ENCODE measurements around the gene SYT1. TPM values are rescaled to one million over a fixed set of nuclear protein-coding genes. Genes with fewer than 3 reads are reported as not detected.

The SYT1 gene
- total RNA-seq, 2 experiments from 2014 or later, result not detected

DNA sequence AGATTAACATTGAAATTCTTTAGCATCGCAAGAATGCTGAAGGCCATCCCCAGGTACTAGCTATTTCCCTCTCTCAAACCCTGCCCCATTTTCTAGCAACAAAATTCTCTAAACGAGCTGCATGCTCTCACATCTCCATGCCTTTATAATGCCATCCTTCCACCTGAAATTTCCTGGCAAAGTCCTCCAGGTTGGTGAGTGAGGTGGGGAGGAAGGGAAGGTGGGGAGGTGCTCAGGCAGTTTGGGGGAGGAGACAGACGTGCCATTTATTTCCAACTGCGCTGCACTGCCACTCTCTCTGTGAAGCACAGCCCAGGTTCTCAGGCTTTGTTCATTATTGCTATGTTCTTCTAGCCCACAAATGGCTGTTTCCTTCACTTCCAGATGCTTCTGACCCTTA, 617.7 kb downstream of the SYT1 start:
- no peak overlapping the region for H3K4me3 Mint-ChIP-seq
- no peak overlapping the region for H3K27ac Mint-ChIP-seq
- no peaks in the 10 kb centered on the region for H3K36me3 ChIP-seq (ENCODE audit: insufficient read depth, low read length)
- ATAC-seq (ENCODE audit: poor library complexity) (no peak), DNase-seq (no peak)
- H3K9me3 Mint-ChIP-seq, result peaks cover 4% of the 10 kb centered on the region
- ChIA-PET POLR2A (no interaction called here), CTCF (no interaction called here)
- H3K27me3 Mint-ChIP-seq, result no peaks in the 10 kb centered on the region
- no peaks in the 10 kb centered on the region for H3K4me1 ChIP-seq (ENCODE audit: insufficient read depth, low read length)
- no peak overlapping the region for H3K27ac ChIP-seq (ENCODE audit: low read depth in 1 of 2, low read length in 2 of 2)
- H3K9me3 ChIP-seq (ENCODE audit: control insufficient read depth in 1 of 2, insufficient read depth in 1 of 2, low read length in 2 of 2), result no peaks in the 10 kb centered on the region
- no peaks in the 10 kb centered on the region for H3K36me3 Mint-ChIP-seq (ENCODE audit: low read depth)
- intact Hi-C loops (cut with DNase I, micrococcal nuclease), result no loop called here
- no peaks in the 10 kb centered on the region for H3K27me3 ChIP-seq (ENCODE audit: control insufficient read depth in 1 of 2, insufficient read depth in 2 of 2, low read length in 2 of 2)
- no peak for TF ChIP-seq CTCF (IDR thresholded peaks at IDR 0.05)
- H3K4me3 ChIP-seq (ENCODE audit: low read length), result no peak overlapping the region
- H3K4me1 Mint-ChIP-seq (ENCODE audit: low read depth), result no peaks in the 10 kb centered on the region

- intact Hi-C loops (cut with DNase I, micrococcal nuclease), result no loop called here
- ATAC-seq (ENCODE audit: poor library complexity), result no peak
- no peak overlapping the region for H3K4me3 ChIP-seq (ENCODE audit: low read length)
- H3K4me3 Mint-ChIP-seq, result no peak overlapping the region
- no peak overlapping the region for H3K27ac ChIP-seq (ENCODE audit: low read depth in 1 of 2, low read length in 2 of 2)
- DNase-seq, result no peak
- H3K36me3 ChIP-seq (ENCODE audit: insufficient read depth, low read length), result no peaks in the 10 kb centered on the region
- peaks cover 4% of the 10 kb centered on the region for H3K9me3 Mint-ChIP-seq
- ChIA-PET CTCF (no interaction called here), POLR2A (no interaction called here)
- no peaks in the 10 kb centered on the region for H3K4me1 Mint-ChIP-seq (ENCODE audit: low read depth)
- TF ChIP-seq CTCF (IDR thresholded peaks at IDR 0.05), result no peak
- no peaks in the 10 kb centered on the region for H3K9me3 ChIP-seq (ENCODE audit: control insufficient read depth in 1 of 2, insufficient read depth in 1 of 2, low read length in 2 of 2)
- no peak overlapping the region for H3K27ac Mint-ChIP-seq
- no peaks in the 10 kb centered on the region for H3K4me1 ChIP-seq (ENCODE audit: insufficient read depth, low read length)
- H3K27me3 Mint-ChIP-seq, result no peaks in the 10 kb centered on the region
- H3K27me3 ChIP-seq (ENCODE audit: control insufficient read depth in 1 of 2, insufficient read depth in 2 of 2, low read length in 2 of 2), result no peaks in the 10 kb centered on the region
- H3K36me3 Mint-ChIP-seq (ENCODE audit: low read depth), result no peaks in the 10 kb centered on the region
These were observed 618.3 kb downstream of the SYT1 start for GRCh38 chr12:79482921-79483320.

GRCh38 chr12:79486154-79486553, 621.6 kb downstream of the SYT1 start:
- ATAC-seq (ENCODE audit: poor library complexity) (no peak), DNase-seq (no peak)
- H3K27ac Mint-ChIP-seq, result no peak overlapping the region
- Histone ChIP-seq H3K27ac (ENCODE audit: low read depth in 1 of 2, low read length in 2 of 2) (no peak overlapping the region), H3K9me3 (ENCODE audit: control insufficient read depth in 1 of 2, insufficient read depth in 1 of 2, low read length in 2 of 2) (no peaks in the 10 kb centered on the region), H3K36me3 (ENCODE audit: insufficient read depth, low read length) (no peaks in the 10 kb centered on the region), H3K4me3 (ENCODE audit: low read length) (no peak overlapping the region), H3K4me1 (ENCODE audit: insufficient read depth, low read length) (no peaks in the 10 kb centered on the region), H3K27me3 (ENCODE audit: control insufficient read depth in 1 of 2, insufficient read depth in 2 of 2, low read length in 2 of 2) (no peaks in the 10 kb centered on the region)
- intact Hi-C loops (cut with DNase I, micrococcal nuclease), result no loop called here
- no peaks in the 10 kb centered on the region for H3K4me1 Mint-ChIP-seq (ENCODE audit: low read depth)
- POLR2A ChIA-PET, result no interaction called here
- no peaks in the 10 kb centered on the region for H3K27me3 Mint-ChIP-seq
- CTCF ChIA-PET, result no interaction called here
- no peak overlapping the region for H3K4me3 Mint-ChIP-seq
- peaks cover 4% of the 10 kb centered on the region for H3K9me3 Mint-ChIP-seq
- TF ChIP-seq CTCF (IDR thresholded peaks at IDR 0.05), result no peak
- H3K36me3 Mint-ChIP-seq (ENCODE audit: low read depth), result no peaks in the 10 kb centered on the region
